Measurements from ENCODE around the gene BCL2A1. TPM values are rescaled to one million over a fixed set of nuclear protein-coding genes. Genes with fewer than 3 reads are reported as not detected.

Gene BCL2A1
- total RNA-seq, 1 experiment from 2014 or later, result 0.44 TPM

GRCh38 chr15:79930516-79930915, 40.5 kb downstream of the BCL2A1 start:
- no TSS peak for BruUV-seq (replicated peaks)
- no peak for ATAC-seq
- CTCF ChIA-PET, result no interaction called here

GRCh38 chr15:79929412-79929811, 41.6 kb downstream of the BCL2A1 start:
- H3K36me3 ChIP-seq (ENCODE audit: control insufficient read depth in 1 of 2, insufficient read depth in 2 of 2, low read length in 2 of 2), result no peaks in the 10 kb centered on the region
- intact Hi-C loops (cut with micrococcal nuclease), result no loop called here
- ChIA-PET RAD21 (ENCODE audit: low non-redundant PET in 1 of 2, low total read pairs in 2 of 2, uncharacterized antibody in 2 of 2, unreplicated experiment in 2 of 2) (no interaction called here), CTCF (no interaction called here), POLR2A (no interaction called here)
- no peaks in the 10 kb centered on the region for H3K27me3 ChIP-seq (ENCODE audit: insufficient read depth, low read length)
- H3K4me1 ChIP-seq (ENCODE audit: control insufficient read depth in 1 of 2, insufficient read depth in 2 of 2, low read length in 2 of 2), result peaks cover 2 to 4% of the 10 kb centered on the region in 2 experiments; a peak in 3 of 4 replicates
- H3K9me3 ChIP-seq (ENCODE audit: control insufficient read depth in 1 of 2, insufficient read depth in 1 of 2, low read depth in 1 of 2, low read length in 2 of 2), result no peaks in the 10 kb centered on the region
- H2AFZ ChIP-seq (ENCODE audit: low read depth, low read length, poor library complexity, severe bottlenecking), result no peak overlapping the region
- H4K20me1 ChIP-seq (ENCODE audit: insufficient read depth), result no peaks in the 10 kb centered on the region
- no peaks in the 10 kb centered on the region for H3K79me2 ChIP-seq (ENCODE audit: insufficient read depth, low read length)
- no peak overlapping the region for H3K27ac ChIP-seq (ENCODE audit: low read depth, low read length)
- no peak for DNase-seq (ENCODE audit: low read depth, low spot score)
- H3K9me2 ChIP-seq (ENCODE audit: insufficient read depth), result no peaks in the 10 kb centered on the region
- BruUV-seq (replicated peaks), result no TSS peak
- H3K4me3 ChIP-seq (replicated peaks in 1 of 2; ENCODE audit: low read depth in 1 of 2, low read length in 2 of 2), result no peak overlapping the region
- no peak overlapping the region for H3K4me2 ChIP-seq (ENCODE audit: low read length)
- ATAC-seq, result no peak
- no peak overlapping the region for H3K9ac ChIP-seq (ENCODE audit: low read length)
- TF ChIP-seq ZNF274 (IDR thresholded peaks at IDR 0.05; ENCODE audit: low read depth, low read length) (no peak), TCF7L2 (IDR thresholded peaks at IDR 0.05; ENCODE audit: borderline replicate concordance, extremely low read depth, insufficient read depth, insufficient read length) (no peak), JUND (IDR thresholded peaks at IDR 0.05) (no peak), ZBTB33 (IDR thresholded peaks at IDR 0.05; ENCODE audit: extremely low read depth, insufficient replicate concordance, low read length) (no peak), FOSL1 (IDR thresholded peaks at IDR 0.05; ENCODE audit: low read depth) (no peak), SIN3A (IDR thresholded peaks at IDR 0.05; ENCODE audit: low read depth) (no peak), CTCF (IDR thresholded peaks at IDR 0.05 in 2 of 3, conservative IDR thresholded peaks at IDR 0.05 in 1 of 3; ENCODE audit: borderline replicate concordance in 1 of 3, insufficient read depth in 1 of 3, low read depth in 2 of 3, low read length in 2 of 3) (no peak)

More at GRCh38 chr15:79930516-79930915, 40.5 kb downstream of the BCL2A1 start:
- ChIA-PET RAD21 (ENCODE audit: low non-redundant PET in 1 of 2, low total read pairs in 2 of 2, uncharacterized antibody in 2 of 2, unreplicated experiment in 2 of 2) (no interaction called here), POLR2A (no interaction called here)
- Histone ChIP-seq H3K9me3 (ENCODE audit: control insufficient read depth in 1 of 2, insufficient read depth in 1 of 2, low read depth in 1 of 2, low read length in 2 of 2) (no peaks in the 10 kb centered on the region), H4K20me1 (ENCODE audit: insufficient read depth) (no peaks in the 10 kb centered on the region), H3K79me2 (ENCODE audit: insufficient read depth, low read length) (no peaks in the 10 kb centered on the region), H3K9ac (ENCODE audit: low read length) (no peak overlapping the region), H2AFZ (ENCODE audit: low read depth, low read length, poor library complexity, severe bottlenecking) (no peak overlapping the region), H3K4me1 (ENCODE audit: control insufficient read depth in 1 of 2, insufficient read depth in 2 of 2, low read length in 2 of 2) (no peaks in the 10 kb centered on the region), H3K4me3 (replicated peaks in 1 of 2; ENCODE audit: low read depth in 1 of 2, low read length in 2 of 2) (no peak overlapping the region), H3K4me2 (ENCODE audit: low read length) (no peak overlapping the region), H3K27ac (ENCODE audit: low read depth, low read length) (no peak overlapping the region), H3K36me3 (ENCODE audit: control insufficient read depth in 1 of 2, insufficient read depth in 2 of 2, low read length in 2 of 2) (no peaks in the 10 kb centered on the region), H3K9me2 (ENCODE audit: insufficient read depth) (no peaks in the 10 kb centered on the region), H3K27me3 (ENCODE audit: insufficient read depth, low read length) (no peaks in the 10 kb centered on the region)
- no peak for DNase-seq (ENCODE audit: low read depth, low spot score)
- intact Hi-C loops (cut with micrococcal nuclease), result no loop called here
- TF ChIP-seq JUND (IDR thresholded peaks at IDR 0.05) (no peak), ZFX (IDR thresholded peaks at IDR 0.05) (no peak), EZH2 (IDR thresholded peaks at IDR 0.05) (no peak), POLR2AphosphoS5 (IDR thresholded peaks at IDR 0.05; ENCODE audit: low read depth, low read length) (no peak), ATF3 (IDR thresholded peaks at IDR 0.05) (no peak), FOSL1 (IDR thresholded peaks at IDR 0.05; ENCODE audit: low read depth) (no peak), MAX (IDR thresholded peaks at IDR 0.05) (no peak)
